ENCODE measurements around the gene ADCY7. TPM values are rescaled to one million over a fixed set of nuclear protein-coding genes. Genes with fewer than 3 reads are reported as not detected.

The ADCY7 gene
- total and polyA plus RNA-seq, 2 of the 4 experiments (the other 2 are of a cell fraction), result 15.2 to 17.1 TPM

DNA sequence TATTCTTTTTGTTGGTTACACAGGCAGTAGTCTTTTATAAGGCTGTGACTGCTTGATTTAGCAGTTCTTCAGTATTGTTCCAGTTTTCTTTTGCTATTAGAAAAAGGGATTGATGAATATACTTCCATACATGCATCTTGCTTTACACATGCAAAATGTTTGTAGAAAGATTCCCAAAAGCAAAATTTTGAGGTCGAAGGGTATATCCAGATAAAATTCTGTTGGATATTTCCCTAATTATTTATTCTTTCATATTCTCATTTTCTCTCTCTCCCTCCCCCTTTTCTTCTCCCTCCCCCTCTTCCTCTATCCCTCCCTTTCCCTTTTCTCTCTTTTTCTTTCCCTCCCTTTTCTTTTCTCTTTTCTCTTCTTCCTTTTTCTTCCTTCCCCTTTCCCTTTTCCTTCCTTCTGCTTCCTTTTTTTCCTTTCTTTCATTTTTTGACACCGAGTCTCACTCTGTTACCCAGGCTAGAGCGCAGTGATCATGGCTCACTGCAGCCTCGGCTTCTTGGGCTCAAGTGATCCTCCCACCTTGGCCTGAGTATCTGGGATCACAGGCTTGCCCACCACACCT lies 46.9 kb upstream of the ADCY7 start:
- H2BK15ac ChIP-seq (ENCODE audit: low read depth, low read length), result no peak overlapping the region
- CTCF ChIA-PET, result interaction anchor here (2.9 kb wide), 1 partner anchor 9 kb away, joined by 9 read pairs; no protein-coding TSS in a partner anchor
- TF ChIP-seq, protein P1, sequence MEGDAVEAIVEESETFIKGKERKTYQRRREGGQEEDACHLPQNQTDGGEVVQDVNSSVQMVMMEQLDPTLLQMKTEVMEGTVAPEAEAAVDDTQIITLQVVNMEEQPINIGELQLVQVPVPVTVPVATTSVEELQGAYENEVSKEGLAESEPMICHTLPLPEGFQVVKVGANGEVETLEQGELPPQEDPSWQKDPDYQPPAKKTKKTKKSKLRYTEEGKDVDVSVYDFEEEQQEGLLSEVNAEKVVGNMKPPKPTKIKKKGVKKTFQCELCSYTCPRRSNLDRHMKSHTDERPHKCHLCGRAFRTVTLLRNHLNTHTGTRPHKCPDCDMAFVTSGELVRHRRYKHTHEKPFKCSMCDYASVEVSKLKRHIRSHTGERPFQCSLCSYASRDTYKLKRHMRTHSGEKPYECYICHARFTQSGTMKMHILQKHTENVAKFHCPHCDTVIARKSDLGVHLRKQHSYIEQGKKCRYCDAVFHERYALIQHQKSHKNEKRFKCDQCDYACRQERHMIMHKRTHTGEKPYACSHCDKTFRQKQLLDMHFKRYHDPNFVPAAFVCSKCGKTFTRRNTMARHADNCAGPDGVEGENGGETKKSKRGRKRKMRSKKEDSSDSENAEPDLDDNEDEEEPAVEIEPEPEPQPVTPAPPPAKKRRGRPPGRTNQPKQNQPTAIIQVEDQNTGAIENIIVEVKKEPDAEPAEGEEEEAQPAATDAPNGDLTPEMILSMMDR (conservative IDR thresholded peaks at IDR 0.05; ENCODE audit: low read depth, low read length), result no peak
- TF ChIP-seq MAFK (IDR thresholded peaks at IDR 0.05; ENCODE audit: low read depth, low read length), result no peak
- no peak for TF ChIP-seq MXI1 (IDR thresholded peaks at IDR 0.05; ENCODE audit: borderline replicate concordance, low read depth, low read length)
- TF ChIP-seq CHD1 (IDR thresholded peaks at IDR 0.05; ENCODE audit: low read depth, low read length), result no peak
- TF ChIP-seq RAD21 (IDR thresholded peaks at IDR 0.05; ENCODE audit: low read length), result no peak
- TF ChIP-seq MAZ (IDR thresholded peaks at IDR 0.05; ENCODE audit: borderline replicate concordance, low read depth, low read length), result no peak
- TF ChIP-seq BHLHE40 (IDR thresholded peaks at IDR 0.05; ENCODE audit: low read depth, low read length), result no peak
- TF ChIP-seq RCOR1 (IDR thresholded peaks at IDR 0.05; ENCODE audit: insufficient replicate concordance, low read length), result no peak
- TF ChIP-seq USF2 (IDR thresholded peaks at IDR 0.05; ENCODE audit: low read depth, low read length), result no peak
- TF ChIP-seq NFE2L2 (IDR thresholded peaks at IDR 0.05; ENCODE audit: low read depth, low read length), result no peak
- TF ChIP-seq RFX5 (IDR thresholded peaks at IDR 0.05; ENCODE audit: low read depth, low read length), result no peak
- no peak for TF ChIP-seq POLR2A (IDR thresholded peaks at IDR 0.05; ENCODE audit: low read depth, low read length)
- TF ChIP-seq, protein P2, sequence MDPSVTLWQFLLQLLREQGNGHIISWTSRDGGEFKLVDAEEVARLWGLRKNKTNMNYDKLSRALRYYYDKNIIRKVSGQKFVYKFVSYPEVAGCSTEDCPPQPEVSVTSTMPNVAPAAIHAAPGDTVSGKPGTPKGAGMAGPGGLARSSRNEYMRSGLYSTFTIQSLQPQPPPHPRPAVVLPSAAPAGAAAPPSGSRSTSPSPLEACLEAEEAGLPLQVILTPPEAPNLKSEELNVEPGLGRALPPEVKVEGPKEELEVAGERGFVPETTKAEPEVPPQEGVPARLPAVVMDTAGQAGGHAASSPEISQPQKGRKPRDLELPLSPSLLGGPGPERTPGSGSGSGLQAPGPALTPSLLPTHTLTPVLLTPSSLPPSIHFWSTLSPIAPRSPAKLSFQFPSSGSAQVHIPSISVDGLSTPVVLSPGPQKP (IDR thresholded peaks at IDR 0.05; ENCODE audit: borderline replicate concordance, low read depth, low read length), result no peak
- TF ChIP-seq SMC3 (IDR thresholded peaks at IDR 0.05; ENCODE audit: low read depth, low read length), result no peak
- H3K9me3 ChIP-seq (ENCODE audit: control insufficient read depth, insufficient read depth, low read length), result no peaks in the 10 kb centered on the region
- no peak overlapping the region for H3K9ac ChIP-seq (ENCODE audit: low read depth, low read length)
- H3K4me2 ChIP-seq (ENCODE audit: low read depth, low read length), result no peak overlapping the region
- no peak overlapping the region for H4K91ac ChIP-seq (ENCODE audit: insufficient read depth, low read depth, low read length)
- no peak overlapping the region for H3K4ac ChIP-seq (ENCODE audit: low read depth, low read length)
- H4K5ac ChIP-seq (ENCODE audit: low read depth, low read length), result no peak overlapping the region
- H2BK120ac ChIP-seq (ENCODE audit: low read depth, low read length), result no peak overlapping the region
- no peak overlapping the region for H3K18ac ChIP-seq (ENCODE audit: low read depth, low read length)
- no peak overlapping the region for H3K14ac ChIP-seq (replicated peaks; ENCODE audit: low read depth, low read length)
- no peak overlapping the region for H2AK9ac ChIP-seq (replicated peaks; ENCODE audit: low read depth, low read length, poor library complexity)
- POLR2A ChIA-PET (ENCODE audit: unreplicated experiment), result no interaction called here
- no peak overlapping the region for H2BK20ac ChIP-seq (ENCODE audit: low read depth, low read length)
- H3K9me1 ChIP-seq (ENCODE audit: insufficient read depth, low read length), result no peaks in the 10 kb centered on the region
- no peaks in the 10 kb centered on the region for H4K20me1 ChIP-seq (ENCODE audit: insufficient read depth, low read length)
- dilution Hi-C loops (cut with HindIII; ENCODE audit: low sequenced_read_pairs, unreplicated experiment), result no loop called here
- H3K79me1 ChIP-seq (ENCODE audit: low read depth in 1 of 2, low read length in 2 of 2), result peaks cover 0 to 8% of the 10 kb centered on the region in 2 experiments; a peak in 2 of 4 replicates
- in situ Hi-C loops (cut with MboI; ENCODE audit: low sequenced_read_pairs), result loop anchor here (25.0 kb wide), 2 partner anchors 443 to 568 kb away; no protein-coding TSS in a partner anchor
- no peak overlapping the region for H3K4me3 ChIP-seq (ENCODE audit: insufficient read depth, low read depth, low read length)
- H2AK5ac ChIP-seq (ENCODE audit: low read depth, low read length), result no peak overlapping the region
- no peak for DNase-seq
- H3K23ac ChIP-seq (ENCODE audit: low read depth, low read length), result no peak overlapping the region
- H3K56ac ChIP-seq (ENCODE audit: extremely low read depth, insufficient read depth, low read length), result no peak overlapping the region
- no peaks in the 10 kb centered on the region for H3K27me3 ChIP-seq (ENCODE audit: control insufficient read depth, insufficient read depth, low read length)
- intact Hi-C loops (cut with micrococcal nuclease), result no loop called here
- H2BK5ac ChIP-seq (ENCODE audit: low read depth, low read length, poor library complexity, severe bottlenecking), result no peak overlapping the region
- no peak overlapping the region for H4K8ac ChIP-seq (ENCODE audit: low read depth in 2 of 2, low read length in 2 of 2)
- no peak for ATAC-seq (ENCODE audit: low read depth)
- H3K36me3 ChIP-seq (ENCODE audit: control insufficient read depth, insufficient read depth, low read length), result peaks cover 10% of the 10 kb centered on the region
- peaks cover 4% of the 10 kb centered on the region for H3K4me1 ChIP-seq (ENCODE audit: control insufficient read depth, insufficient read depth, low read length)
- WGBS, 2 experiments (ENCODE audit: extremely low coverage in 2 of 2, insufficient read length in 1 of 2), result 100% methylated on average over 2 of the region's 4 CpGs; no CpG with 5 or more reads in 1 of the 2 experiments
- H3K27ac ChIP-seq (ENCODE audit: insufficient read depth, low read length), result no peak overlapping the region
- H2AFZ ChIP-seq (replicated peaks; ENCODE audit: low read length, poor library complexity), result no peak overlapping the region
- BruUV-seq (replicated peaks), result no TSS peak

All from IMR-90 (cell line).